HG02840 (cell line): ENCODE measurements around the gene GALT.

Experiments used
- ATAC-seq: cut with Tn5 transposase; IDR thresholded peaks from one replicate; pipeline ENCODE4 v1.9.1; 2021; ENCODE audit warnings: mild to moderate bottlenecking, moderate library complexity, moderate number of reproducible peaks; ENCODE audit not compliant: unreplicated experiment, low FRiP score

The GALT gene

DNA sequence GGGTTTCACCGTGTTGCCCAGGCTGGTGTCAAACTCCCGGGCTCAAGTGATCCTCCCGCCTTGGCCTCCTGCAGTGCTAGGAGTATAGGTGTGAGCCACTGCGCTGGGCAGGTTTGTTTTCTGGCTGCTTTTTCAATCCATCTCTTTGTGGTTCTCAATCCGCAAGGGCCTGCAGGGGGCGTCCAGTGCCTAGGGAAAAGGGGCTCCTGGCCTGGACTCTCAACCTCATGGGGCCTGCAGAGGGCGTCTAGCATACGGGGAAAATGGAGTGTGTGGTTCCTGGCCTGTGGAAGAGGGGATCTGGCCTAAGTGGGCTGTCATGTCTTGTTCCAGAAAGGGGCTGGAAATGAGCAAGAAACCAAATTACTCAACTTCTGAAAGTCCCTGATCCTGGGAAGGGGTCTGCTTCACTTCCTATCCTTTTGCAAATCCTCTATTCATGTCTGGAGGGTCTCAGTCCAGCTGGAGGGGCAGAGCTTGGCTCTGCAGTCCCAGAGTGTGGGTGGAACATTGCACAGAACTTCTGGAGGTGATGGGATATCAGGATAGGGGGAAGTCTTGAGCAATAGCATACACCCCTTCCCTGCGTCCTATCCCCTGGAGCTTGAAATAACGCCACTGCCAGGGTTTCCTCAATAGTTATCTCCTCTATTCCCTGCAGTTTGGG lies 28.7 kb downstream of the GALT start:
- no peak for ATAC-seq

DNA sequence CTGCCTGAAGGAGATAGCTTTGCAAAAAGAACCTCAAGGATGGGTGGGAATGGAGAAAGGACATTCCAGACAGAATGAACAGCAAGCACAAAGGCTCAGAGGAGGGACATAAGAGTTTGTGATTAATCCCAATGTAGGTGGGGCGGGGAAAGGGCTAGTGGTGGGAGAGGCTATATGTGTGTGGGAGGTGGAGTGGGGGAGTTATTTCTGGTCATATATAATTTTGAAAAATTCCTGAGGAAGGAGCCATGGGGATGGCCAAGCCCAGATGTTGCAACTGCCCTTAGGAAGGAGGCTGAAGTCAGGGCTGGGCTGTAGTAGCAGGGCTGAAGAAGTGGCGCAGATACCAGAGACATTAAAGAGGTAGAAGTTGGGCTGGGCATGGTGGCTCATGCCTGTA lies 29.4 kb downstream of the GALT start:
- ATAC-seq, result no peak

DNA sequence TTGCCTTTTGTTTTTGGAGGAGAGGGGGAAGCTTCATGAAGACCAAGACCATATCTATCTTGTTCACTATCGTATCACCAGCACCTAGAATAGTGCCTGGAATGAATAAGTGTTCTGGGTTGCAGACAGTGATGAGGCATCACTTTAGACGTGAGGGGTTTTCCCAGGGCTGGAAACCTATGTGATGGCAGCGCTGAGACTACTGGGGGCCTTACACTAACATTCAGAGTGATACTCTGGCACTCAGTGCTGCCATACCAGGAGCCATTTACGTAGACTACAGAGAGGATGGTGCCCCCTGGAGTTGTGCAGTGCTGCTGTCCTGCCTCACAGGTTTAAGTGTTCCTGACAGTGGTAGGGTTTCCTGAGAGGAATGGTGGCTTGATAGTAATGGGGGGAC lies 37.7 kb downstream of the GALT start:
- no peak for ATAC-seq

DNA sequence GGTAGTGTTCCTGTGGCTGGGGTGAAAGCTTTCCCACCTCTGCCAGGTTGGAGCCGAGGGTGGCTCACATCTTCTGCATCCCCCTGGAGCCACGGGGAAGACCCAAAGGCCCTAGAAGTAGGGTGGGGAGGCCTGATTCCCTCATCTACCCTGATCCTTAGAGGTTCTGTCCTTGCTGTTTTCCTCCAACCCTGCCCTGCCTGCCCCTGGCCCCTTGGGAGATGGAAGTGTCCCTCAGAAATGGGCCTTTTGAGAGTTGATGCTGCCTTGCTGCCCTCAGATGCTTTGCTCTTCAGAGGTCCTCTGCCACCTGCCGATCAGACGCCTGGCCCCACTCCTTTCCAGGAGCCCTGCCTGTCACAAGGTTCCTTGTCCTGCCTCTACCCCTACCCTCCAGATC lies 38.3 kb downstream of the GALT start:
- no peak for ATAC-seq

DNA sequence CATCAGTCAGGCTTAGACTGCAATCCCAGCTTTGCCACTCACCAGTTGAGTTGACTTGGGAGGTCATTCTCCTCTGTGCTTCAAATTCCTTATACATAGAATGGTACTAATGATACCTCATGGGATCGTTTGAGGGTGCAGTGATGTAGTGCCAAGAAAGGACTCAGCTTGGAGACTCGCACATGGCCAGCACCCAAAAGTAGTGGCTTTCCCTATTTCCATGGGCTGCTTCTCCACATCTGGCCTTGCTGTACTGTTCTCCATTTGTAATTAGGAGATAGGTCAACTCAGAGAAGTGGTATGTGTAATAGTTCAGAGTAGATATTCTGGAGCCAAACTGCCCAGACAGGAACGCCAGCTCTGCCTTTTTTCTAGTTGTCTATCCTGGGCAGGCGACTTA lies 39.1 kb downstream of the GALT start:
- ATAC-seq, result no peak

DNA sequence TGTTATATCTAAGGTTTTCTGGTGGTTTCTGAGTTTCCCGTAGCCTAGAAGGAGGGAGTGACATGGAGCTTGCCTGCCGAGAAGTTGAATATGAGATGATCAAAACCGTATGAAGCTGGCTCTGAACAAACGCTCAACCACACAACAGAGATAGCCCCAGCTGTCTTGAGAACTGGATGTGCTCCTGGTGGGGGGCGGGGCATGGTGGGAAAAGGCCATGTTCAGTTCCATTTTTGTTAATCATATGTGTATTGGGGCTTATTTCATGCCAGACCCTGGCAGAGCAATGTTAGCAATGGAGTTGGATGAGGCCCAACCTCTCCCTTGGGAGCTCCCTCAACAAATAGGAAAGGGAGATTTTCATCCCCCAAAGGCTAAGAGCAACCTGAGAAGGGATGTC lies 39.8 kb downstream of the GALT start:
- ATAC-seq, result no peak

DNA sequence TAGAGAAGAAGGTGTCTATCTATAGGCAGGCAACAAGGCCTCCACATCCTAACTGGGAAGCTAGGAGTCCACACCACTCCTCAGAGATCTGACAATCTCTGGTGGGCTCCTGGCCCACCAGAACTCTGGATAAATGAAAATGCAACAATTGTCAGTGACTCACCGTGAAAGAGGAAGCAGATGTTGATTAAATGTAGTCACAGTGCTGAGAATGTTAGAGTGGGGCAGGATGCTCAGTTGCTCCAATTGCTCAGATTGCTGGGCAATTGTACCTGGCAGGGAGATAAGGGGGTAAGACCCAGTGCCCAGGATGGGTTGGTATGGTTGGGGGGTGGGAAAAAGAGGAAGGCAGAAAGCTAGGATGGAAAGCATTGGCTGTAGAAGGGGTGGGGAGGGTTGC lies 40.3 kb downstream of the GALT start:
- no peak for ATAC-seq

DNA sequence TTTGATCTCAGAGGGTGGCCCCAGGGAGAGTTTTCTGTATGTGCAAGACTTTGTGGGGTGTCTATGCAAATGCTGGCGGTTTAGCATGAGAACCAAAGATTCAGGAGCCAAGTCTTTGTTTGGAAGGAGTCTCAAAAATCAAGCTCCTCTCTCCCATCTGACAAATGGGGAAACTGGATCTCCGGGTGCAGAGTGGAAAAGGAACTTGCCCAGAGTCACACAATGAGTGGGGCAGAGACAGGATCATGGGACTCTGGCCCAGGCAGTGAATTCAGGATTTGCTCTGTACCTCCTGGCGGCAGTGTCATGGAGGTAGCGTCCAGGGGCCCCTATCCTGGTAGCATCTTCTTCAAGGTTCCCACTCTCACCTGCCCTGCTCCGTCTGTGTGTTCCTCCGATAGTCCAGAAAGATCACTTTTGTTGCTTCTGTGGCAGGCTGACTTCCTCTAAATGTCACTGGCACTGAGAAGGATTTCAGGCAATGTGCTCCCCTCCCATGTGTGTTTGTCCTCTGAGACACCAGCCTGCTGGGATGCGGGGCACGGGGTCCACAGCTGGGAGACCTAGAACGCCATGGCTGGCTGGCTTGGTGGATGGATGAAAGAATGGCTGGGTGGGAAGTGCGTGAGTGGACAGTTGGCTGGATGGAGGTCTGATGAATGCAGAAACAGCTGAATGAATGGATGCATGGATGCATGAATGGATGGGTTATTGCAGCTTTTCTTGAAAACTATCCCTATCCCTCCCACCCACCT lies 41.0 kb downstream of the GALT start:
- ATAC-seq, result no peak

DNA sequence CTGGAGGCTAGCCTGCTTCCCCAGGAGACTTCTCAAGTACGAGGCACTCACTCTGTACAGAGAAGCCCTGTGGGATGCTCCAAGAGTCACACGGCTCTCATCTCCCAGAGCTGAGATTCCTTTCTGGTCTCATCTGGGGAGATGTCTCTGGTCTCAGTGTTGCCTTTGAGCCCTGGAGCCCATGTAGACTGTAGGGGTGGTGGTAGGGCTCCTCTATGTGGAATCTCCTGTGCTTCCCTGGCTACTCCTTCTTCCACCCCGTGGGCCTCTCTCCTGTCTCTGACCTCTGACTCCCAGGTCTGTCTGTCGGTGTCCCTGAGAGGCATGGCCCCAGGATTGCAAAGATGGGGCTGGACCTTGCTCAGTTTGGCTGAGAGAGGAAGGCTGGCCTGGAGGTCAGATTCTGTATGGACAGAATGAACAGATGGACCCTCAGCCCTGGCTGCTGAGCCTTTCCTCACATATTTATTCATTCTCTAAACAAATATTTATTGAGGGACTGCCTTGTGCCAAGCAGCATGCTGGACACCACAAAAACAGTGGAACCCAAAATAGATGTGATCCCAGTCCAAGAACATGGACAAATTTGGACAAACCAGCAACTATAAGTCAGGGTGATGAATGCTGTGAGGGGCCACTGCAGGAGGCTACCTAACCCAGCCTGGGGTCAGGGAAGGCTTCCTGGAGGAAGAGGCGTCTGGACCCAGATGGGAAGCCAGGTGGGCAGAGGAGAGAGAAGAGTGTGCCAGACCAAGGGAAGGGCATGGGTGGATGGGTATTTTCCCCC lies 42.0 kb downstream of the GALT start:
- no peak for ATAC-seq

DNA sequence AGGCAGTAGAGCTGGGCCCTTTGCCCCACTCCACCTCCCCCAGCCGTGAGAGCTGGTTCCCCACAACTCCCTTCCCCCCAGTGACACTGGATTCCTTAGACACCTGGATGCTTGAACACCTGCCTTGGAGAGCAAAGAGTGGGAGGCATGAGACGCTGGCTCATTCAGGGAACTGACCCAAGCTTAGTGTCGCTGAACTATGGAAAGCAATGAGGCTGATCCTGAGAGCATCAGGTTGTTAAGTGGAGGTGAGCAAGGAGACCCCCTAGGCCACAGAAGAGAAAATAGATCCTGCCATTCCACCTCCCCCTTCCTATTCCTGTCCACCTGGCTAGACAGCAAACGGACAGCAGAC lies 42.6 kb downstream of the GALT start:
- no peak for ATAC-seq

DNA sequence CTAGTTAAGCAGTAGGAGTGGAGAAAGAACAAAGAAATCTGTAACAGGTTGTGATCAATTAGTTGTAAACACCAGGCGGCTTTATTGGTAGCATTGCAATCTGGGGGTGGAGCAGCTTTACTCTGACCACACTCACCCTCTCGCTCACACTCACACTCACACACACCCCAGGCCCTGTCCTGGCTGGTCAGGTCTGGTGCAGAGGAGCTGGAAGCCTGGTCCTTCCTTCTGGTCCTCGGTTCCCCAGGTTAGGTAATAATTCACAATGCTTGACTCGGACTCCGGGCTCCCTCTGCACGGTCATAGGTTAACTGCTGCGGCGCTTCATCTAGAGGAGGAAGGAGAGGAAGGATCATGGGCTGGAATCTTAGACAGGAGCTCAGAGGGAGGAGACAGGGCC lies 43.0 kb downstream of the GALT start:
- no peak for ATAC-seq

DNA sequence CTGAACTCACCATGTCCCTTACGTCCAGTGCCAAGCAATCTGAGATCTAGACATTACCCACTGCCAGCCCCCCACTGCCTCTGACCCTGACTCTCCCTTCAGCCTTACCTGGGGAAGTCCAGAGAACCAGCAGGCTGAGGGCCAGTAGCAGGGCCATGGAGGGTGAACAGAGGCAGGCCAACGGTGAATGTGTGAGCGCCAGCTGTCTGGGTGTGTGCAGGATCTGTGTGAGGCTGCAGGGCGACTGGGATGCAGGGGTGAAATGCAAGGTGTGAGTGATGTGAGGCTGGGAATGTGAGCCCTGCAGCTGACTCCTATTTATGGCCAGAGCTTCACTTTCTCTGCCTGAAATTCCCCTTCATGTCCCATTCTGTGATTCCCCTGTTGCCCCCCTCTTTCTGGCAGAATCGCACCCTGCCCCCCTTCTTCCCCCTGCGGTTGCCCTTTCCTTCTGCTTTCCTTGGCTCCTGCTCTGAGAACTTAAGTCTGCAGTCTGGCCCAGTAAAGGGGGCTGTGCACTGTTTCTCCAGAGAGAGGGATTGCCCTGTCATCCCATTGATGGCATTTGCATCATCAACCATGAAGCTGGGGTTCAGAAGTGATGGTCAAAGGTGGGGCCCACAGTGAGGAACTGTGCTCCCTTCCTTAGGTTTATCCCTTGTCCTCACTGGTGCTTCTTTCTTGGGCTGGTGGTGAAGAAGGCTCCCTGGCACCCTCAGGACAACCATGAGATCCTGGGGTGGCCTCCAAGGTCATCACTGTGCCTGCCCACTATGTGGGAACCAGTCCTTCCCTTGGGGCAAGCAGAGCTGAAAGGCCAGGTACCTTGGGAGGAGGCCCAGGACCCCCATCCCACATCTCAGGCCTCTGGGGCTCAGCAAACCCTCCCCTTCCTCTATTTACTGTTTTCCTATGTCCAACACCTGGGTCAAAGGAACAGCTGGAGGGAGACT lies 44.8 kb downstream of the GALT start, which contains the start of gene CCL19:
Gene CCL19 (minus strand): TSS at position 294 of the 953 bp plus-strand sequence. CDS start 137 bp downstream, at position 157.
- ATAC-seq, result no peak

DNA sequence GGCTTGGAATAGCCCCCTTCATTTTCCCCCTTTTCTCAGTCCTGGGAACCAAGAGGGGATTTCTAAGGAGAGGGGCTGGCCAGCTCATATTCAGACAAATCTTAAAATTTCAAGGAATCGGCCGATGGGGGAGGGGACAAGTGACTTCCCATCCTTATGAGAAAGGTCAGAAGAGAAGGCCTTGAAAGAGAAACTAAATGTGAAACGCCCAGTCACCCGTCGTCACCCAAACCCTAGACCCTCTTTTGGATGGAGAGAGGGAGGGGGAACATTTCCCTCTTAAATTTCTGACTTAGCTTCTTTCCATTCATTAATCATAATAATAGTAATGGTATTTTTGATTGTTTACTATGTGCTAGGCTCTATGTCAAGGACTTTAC lies 45.5 kb downstream of the GALT start:
- no peak for ATAC-seq

DNA sequence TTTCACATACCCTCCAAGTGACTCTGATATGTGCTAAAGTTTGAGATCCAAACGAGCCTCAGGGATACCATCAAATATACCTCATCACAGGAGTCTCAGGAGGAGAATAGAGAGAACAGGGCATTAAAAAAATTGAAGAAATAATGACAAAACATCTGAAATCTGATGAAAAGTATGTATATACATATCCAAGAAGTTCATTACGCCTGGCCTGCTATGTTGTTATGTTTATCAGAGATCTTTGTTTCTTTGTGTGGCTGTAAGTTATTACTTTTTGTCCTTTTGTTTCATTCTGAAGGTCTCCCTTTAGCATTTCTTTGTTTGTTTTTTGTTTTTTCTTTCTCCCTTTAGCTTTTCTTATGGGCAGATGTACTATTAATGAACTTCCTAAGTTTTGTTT lies 47.1 kb downstream of the GALT start:
- no peak for ATAC-seq

DNA sequence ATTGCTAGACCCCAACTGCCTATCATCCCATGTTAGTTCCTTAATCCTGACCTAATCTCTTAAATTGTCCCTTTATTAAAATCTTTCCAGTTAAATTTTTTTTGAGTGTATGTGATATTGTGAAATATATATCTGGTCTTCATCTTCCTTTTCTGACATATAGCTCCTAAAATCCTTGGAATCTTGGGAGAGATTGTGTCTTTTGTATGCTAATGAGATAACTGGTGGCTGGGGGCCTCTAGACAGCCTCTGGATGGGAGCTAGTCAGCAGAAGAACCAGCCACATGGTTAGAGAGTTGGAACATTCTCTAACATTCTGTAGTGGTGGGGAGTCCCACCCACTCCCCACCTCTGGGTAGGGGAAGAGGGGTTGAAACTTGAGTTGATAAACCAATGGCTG lies 48.3 kb downstream of the GALT start:
- no peak for ATAC-seq
